Esophagus mucosa (tissue), 1 donor: ENCODE measurements around the gene NFIX. TPM values are rescaled to one million over a fixed set of nuclear protein-coding genes. Genes with fewer than 3 reads are reported as not detected.

Experiments used
- ATAC-seq: fragments of 200-7000 bp; cut with Tn5 transposase; one replicate; pipeline ENCODE4 v1.9.1; 2020
- total RNA-seq: library from RNA; stranded (reverse); gene quantifications from one replicate; pipeline ENCODE4 v1.2.4, GENCODE V29; 2023
- donor health status: DM: yes; HTN: yes; CAD: no.

Gene NFIX
- total RNA-seq, 1 donor from 2014 or later: 101 TPM

DNA sequence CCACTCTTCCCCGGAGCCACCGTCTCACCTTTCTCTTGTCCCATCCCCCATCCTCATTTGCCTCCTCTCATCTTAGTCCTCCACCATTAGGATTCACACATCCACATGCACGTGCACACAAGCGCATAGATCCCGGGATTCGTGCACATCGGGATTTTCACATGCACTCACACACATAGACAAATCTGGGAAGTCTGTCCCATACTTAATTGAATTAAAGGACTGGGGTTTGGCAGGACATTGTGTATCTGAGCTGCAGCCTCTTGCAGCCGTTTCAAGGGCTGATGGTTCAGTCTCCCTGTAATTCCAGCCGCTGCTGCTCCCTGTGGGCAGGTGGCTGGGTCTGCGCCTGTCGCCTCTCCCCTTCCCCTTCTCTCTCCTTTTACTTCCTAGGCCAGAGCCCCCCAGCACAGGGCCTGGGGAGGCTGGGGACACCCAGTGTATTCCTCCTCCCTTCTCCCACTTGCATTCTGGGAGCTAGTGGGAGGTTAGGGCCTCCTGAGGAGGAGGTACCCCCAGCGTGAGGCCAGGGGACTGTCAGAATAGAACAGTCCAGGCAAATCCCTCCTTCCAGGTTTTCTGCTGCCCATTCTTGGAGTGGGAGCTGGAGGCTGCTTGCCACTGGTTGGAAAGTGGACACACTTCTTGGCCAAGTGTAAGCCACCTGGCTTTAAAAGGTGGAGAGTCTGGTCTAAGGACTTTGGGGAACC, 63.8 kb downstream of the NFIX start:
- no peak for ATAC-seq

DNA sequence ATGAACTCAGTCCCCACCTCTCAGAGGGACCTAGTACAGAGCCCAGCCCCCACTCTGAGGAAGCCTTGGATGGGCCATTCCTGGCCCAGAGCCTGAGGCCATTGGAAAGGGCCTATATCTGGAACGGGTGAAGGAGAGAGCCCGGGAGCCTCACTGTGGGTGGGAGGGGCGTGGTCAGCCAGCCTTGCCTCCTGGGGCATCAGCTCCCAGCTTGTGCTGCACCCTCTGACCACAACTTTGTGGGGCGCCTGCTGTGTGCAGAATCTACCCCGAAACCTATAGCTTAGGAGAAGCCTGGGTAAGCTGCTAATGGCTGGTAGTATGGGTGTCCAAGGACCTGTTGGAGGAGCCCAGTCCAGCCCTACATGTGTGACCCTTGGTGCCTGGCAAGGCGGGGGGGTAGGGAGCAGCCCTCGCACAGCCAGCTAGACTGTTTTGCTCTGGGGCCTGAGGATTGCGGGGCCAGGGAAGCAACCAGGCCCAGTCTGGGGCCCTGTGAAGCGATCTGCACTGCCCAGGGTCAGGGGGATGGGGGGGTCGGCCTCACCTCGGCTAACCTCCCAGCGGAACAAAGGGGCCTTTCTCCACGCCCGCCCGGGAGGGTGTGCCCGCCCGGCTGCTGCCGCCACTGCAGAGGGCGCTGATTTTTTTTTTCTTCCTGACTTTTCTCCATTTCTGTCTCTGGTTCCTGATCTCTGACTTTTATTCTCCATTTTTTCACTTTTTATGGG, 65.1 kb downstream of the NFIX start:
- ATAC-seq: peak; percentile 15

DNA sequence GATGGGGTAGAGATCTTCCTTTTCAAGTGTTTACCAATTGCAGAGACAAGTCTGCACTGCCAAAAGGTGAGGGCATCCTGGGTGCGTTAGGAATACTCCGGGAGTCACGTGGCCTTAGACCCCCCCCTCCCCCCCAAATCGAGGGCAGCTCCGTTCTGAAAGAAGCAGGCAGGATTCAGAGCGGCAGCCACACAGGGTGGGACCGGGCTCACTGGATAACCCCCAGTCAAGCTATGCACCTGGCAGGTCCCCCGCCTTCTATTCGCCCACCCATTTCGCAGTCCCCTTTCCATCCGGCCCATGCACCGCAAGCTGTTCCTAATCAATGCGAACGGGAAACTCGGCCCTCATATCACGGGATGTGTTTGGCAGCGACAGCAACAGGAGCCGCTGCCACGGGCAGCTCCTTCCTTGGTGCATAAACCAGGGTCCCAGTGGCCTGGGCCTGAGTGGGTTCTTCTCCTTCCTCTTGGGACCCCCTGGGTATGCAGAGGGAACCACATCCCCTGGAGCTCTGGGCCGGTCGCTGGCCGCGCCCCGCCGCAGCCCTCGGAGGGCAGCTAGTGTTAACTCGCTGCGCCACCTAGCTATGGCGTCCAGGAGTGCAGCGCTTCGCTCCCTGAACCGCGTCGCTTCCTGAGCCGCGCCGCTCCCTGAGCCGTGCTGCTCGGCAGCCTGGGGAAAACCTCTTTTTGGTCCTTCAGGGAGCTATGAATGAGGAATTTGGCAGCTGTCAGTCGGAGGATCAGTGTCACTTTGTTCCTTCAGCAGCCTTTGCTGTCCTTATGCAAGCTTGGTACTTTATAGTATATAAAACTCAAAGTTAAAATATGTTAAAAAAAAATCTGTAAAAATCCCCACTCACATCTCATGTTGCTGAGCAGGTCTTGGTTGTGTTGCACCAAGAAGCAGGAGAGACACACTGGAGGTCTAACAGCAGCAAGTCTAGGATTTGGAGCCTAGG, 66.0 kb downstream of the NFIX start:
- peak; percentile 84 for ATAC-seq

DNA sequence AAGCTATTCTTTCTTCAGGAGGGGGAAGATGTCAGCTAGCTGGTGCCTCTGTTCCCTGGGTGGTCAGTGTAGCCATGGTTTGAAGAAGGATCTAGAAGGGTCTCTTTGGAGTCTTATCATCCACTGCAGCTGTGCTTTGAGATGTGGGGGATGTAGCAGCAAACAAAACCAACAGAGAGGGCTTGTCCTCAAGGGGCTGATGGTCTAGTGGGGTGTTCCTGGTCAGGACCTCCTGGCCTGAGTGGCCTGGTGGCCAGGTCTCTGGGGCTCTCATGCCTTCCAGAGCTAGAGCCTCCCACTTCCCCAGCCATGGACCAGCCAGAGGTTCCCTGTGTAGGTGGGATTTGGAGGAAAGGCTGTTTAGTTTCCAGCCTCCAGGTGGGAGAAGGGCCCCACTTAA, 67.0 kb downstream of the NFIX start:
- ATAC-seq: no peak

DNA sequence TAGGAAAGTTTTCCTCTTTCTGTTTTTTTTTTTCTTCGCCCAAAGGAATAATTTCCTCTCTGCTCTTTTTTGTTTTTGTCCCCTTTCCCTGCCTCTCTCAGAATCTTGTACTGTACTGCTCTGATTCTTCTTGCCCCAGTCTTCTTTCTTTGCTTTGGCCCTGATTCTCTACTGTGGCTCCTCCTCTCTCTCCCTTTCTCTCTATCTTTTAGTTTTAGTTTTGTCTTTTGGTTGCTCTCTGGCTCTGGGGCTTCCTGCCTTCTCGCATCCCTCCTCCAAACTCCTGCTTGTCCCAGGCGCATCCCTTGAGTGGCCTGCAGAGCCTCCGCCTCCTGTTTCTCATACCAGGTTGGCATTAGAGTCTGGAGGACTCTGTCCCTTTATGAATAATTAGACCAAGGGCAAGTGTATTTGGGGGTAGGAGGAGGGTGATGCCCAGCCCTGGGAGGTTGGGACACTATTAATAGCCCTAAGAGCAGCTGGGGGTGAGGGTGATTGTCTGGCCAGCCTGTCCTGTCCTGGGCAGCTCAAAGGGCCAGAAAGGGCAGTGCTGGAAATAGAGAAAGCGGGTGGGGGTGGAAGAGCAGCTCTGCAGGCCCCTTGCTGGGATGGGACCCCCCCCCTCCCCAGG, 68.3 kb downstream of the NFIX start:
- no peak for ATAC-seq

DNA sequence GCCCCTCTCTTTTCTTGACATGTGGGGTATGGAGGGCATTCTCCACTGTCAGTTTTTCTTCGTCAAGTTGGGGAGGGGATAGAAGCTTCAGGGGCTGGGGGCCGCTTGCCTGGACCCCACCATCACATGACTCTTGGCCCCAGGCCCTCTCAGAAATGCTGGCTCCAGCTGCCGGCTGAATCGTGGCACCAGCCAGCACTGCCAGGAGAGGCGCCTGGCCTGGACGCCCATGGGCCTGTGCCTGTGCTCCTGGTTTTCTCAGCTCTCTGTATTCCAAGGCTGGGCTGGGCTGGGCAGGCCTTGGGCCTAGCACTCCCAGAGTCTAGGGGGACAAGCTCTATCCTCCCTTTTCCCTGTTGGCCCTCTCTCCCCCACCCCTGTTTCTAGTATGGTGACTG, 68.8 kb downstream of the NFIX start:
- ATAC-seq: no peak

DNA sequence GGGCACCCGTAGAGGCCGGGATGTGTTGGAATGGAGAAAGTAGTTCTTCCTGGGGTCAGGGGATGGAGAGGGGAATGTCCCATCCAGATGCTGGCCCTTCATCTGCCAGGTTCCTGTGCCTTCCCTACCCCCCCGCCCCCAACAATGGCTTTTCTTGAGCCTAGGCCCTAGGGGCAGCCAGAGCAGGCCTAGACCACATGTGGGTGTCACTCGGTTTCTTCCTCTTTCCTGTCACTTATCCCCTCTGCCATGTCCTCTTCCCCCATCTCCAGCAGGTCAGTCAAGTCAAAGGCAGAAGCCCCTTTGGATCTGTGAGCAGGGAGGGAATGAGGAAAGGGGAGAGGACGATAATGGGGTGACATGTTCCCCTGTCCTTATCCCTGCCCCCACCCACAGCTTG, 71.0 kb downstream of the NFIX start:
- ATAC-seq: no peak

DNA sequence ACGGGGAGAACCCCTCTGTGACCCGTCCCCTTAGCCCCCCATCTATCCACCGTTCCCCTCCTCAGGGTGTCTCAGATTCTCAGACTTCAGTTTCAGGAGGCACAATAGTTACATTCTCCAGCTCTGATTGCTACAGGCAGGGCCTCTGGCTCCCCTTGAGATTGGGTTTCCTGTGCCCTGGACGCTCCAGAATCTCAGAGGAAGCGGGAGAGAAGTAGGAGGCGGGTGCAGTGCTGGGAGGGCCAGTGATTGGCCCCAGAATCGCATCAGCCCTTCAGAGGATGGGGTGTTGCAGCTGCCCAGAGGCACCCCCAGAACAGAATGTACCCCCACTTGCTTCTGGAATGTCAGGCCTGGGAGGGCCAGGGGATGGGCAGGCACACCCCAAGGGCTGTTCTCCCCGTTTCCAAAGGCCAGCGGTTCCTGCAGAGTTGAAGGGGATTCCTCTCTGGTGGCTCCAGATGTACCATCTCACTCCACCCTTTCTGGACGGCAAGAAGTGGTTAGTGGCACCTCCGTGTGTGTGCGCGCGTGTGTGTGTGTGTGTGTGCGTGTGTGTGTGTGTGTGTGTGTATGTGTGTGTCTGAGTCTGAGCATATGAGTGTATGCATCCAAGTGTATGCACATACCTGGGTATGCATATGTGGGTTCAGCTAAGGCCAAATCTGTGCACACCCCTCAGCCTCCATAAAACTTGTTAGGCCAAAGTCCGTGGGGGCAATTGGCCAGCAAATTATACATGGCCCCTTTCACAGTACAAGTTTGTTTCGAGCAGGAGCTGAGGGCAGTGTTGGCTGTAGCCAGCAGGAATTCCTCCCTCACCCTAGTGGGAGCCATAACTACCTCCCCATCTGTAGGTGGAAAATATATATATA, 71.9 kb downstream of the NFIX start:
- no peak for ATAC-seq

DNA sequence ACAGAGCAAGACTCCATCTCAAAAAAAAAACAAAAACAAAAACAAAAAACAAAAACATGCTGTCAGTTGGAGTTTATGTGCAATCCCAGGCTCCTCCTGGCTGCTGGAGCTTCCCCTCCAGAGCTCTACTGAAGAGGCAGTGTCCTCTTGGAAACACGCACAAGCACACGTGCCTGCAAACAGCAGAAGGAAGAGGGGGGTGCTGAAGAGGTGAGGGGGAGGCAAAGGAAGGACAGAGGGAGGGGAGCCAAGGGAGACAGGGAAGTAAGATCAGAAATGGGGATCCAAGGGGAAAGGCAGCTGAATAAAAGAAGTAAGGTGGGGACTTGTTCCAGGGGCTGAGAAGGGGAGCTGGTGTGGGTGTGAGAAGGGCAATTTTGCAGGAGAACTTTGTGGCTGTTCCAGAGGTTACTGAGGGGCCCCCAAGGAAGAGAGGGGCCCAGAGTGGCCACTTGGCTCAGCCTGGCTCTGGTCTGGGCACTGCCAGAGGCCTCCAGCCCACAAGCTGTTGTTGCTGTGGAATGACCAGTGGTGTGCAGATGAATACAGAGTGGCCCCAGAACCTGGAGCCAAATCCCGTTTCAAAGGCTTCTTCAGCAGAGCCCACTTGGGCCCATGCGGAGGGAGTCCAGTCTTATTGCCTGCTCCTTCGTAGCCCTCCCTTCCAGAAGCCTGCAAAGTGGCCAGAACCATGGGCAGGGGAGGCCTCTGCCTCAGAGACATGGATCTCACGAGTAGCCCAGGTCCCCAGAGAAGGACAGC, 73.0 kb downstream of the NFIX start:
- no peak for ATAC-seq

DNA sequence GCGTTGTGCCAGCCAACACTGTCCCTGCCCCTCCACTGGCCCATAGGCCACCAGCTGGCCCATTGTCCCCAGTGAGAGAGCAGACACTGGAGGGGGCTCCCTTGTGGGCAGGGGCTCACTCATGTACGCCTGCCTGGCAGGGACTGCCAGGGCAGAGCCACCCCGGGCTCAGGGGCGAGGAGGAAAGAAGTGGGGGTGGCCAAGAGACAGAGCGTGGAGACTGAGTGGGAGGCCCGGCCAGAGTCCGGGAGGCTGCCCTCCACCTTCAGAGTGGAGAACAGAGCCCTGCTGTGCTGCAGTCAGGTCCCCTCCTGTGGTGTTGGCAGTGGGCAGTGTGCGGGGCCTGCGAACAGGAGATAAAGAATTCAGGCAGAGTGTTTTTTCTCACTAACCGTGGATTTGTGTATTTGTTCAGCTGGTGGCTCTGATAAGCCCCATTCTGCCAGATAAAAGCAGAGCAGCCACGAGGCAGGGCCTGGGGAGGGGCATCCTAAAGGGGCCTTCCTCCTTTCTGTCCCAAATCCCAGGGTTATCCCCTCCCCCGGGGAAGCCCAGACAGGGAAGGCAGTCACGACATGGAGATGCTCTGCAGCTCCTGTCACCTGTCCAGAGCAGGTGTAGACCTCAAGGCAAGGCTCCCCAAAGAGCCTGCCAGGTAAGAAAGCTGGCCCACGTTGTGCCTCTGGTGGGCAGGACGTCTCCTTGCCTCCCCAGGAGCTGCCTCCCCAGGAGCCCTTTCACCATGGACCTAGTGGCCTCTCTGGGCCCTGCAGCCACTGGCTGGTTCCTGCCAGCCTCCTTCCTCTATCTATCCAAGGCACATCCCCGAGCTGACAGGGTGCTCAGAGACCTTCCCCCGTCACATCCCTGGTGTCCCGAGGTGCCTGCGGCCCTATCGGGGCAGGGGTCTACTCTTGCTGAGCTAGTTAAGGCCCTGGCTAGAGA, 74.4 kb downstream of the NFIX start:
- ATAC-seq: no peak

DNA sequence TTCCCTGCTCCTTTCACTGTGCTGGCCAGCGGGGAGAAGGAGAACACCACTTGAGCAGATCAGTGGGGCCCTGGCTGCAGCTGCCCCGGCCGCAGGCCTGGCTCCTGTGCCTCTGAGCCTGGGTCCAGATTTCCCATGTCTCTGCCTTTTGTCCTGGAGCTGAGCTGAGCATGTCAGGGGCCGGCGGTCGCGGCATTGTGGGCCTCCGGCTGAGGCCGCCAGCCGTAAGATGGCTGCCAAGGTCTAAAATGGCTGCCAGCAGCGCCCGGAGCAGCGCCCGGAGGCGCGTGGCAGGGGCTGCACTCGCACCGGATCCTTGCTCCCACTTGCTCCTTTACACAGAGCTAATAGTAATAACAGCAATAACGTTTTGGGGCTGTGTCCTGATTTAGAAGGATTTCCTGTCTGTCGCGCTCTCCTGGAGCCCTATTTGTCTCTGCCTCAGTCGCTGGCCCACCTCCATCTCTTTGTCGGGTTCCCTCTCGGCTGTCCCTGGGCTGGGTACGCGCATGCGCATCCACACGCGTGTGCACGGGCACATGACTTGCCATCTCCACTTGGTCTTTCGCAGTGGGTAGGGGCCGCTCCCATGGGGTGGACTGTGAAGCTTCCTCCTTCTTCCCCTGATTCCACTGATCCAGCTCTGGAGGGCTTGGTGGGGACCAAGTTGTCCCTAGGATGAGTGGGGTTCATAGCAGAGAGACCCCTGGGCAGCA, 75.3 kb downstream of the NFIX start:
- ATAC-seq: no peak

DNA sequence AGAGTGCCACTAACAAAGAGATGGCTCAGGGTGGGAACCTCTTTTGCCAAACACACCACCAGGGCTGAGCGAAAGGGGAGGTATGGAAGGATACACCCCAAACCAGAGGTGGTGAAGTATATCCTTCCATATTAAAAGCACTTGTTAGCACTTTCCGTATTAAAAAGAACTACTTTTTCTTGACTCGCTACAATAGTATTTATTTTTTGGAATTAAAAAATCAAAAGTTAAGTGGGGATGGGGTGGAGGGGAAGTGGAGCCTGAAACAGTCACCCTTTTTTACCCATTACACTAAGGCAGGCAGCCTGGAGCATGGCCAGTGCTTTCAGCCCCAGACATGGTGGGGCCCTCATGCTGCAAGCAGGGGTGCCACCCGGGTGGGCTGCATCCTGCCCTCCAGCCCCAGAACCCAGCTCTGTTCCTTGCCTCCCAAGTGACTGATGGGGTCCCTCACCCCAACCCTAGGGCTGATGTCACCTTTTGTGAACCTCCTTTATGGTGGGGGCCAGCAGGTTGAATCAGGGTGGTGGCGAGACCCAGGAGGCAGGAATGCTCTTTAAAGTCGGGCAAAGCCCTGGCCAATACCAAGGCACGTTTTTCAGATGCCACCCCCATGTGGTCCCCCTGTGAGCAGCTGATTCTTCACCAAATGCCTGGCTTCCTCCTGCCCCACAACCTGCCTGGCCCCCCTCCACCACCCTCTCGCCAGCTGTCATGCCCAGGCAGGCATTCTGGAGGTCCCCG, 76.3 kb downstream of the NFIX start:
- no peak for ATAC-seq

DNA sequence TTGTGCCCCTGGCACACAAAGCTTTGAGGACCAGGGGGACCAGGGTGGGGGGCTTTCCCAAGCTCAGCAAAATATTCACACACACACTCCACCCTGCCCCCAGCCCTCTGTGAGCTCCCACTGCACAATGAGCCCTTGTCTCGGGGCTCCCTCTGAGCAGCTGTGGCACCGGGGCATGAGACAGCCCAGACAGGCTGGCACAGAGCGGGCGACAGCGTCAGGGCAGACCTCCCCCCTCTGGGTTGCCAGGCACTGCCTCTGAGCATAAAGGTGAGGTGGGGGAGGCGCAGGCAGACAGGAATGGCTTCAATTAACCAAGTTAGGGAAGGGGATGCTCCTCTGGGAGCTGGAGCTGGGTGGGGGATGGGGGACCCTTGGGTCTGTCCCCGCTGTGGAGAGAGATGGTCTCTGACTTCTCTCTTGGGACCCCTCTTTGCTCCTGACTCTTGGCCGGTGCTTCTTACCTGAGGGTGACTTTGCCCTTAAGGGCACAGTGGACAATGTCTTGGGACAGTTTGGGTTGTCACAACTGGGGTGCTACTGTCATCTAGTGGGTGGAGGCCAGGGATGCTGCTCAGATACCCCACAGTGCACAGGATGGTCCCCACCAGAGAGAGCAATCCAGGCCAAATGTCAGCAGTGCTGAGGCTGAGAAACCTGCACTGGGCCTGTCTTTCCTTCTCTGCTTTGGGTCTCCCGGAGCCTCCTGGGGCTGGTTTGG, 77.1 kb downstream of the NFIX start:
- no peak for ATAC-seq

DNA sequence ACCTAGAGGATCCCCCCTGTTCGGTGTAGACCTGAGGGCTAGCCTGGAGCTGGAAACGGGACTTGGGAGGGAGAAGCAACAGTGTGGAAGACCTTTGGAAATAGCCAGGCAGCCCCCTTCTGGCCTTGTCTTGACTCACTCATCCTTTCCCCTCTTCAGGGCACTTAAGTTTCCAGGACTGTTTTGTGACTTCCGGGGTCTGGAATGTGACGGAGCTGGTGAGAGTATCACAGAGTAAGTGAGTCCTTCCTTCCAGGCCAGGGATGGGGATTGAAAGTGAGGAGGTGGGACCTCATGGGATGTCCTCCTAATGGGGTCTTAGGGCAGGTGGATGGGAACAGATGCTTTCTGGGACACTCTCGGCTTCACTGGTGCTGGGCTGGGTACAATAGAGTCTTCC, 78.0 kb downstream of the NFIX start:
- ATAC-seq: no peak

DNA sequence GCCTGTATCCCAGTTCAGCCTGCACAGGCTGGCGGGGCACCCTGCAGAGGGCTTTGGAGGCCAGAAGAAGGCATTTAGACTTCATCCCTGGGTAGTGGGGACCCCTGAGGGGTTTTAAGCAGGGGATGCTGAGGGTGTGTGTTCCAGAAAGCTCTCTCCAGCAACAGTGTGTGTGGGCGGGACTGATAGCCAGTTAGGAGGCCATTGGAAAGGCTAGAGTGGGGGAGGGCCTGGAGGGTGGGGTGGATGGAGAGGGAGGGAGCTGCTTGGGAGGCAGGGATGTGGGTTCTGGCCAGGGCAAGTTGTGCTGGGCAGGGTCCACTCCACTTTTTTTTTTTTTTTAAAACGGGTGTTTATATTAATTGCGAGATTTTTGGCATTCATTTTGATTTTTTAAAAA, 79.1 kb downstream of the NFIX start:
- ATAC-seq: no peak

DNA sequence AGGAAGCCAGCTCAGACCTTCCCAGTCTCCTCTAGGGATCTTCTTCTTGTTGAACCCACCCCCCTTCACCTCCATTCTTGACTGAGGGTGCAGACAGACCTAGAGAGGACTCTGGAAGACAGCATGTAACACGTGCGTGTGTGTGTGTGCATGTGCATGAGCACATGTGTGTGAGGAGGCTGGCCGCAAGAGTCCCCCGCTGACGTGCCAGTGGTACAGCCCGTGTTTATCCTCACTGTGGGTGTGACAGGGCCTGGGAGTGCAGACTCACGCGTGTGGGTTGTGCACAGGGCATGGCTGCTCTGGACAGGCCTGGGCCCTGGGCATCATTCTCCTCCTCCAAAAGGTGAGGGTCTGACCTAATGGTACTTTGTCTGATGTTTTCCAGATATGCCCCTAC, 81.0 kb downstream of the NFIX start:
- ATAC-seq: no peak

DNA sequence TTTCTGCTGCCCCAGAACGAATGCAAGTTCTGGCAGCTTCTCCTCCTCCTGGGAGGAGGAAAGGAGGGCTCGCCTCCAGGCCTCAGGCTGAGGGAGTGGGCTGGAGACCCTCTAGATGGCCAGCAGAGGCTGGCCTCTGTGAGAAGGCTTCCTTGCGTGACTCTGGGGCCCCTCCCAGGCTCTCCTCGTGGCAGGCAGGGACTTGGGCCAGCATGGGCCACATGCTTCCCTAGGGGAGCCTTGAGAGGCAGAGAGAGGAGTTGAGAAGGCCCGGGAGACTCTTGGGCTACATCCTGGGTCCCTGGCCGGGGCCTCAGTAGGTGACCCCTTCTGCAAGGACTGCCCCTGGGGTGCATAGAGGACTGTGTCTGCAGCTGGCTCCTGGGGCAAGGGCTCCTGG, 81.5 kb downstream of the NFIX start:
- no peak for ATAC-seq

DNA sequence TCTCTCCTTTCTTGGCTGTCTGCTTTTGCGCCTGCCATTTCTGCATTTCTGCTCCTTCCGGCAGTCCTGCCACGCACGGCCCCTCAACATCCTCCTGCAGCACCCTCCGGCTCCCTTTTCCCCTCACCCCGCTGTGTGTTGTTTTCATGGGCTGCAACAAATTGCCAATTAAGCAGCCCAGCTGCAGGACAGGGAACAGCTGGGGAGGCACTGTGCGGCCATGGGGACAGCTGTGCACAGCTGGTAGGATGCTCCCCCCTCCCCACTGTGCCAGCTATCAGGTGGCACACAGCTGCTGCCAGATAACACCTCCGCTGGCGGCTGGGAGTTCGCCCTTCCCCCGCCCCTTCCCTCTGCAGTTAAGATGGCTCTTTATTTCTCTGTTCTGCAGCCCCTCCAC, 82.0 kb downstream of the NFIX start:
- no peak for ATAC-seq
